CD4-positive, CD25-positive, alpha-beta regulatory T cell (primary cell): Measurements from ENCODE around the gene BBX. TPM values are rescaled to one million over a fixed set of nuclear protein-coding genes. Genes with fewer than 3 reads are reported as not detected.
A peak's percentile ranks its signal among the peaks of the same experiment; 100 is the strongest.
"Not testable (repeated sequence)": the region's sequence is repeated elsewhere in the genome, so short reads cannot be mapped to it uniquely, and the experiment has no call there.

ENCODE experiments used
- ATAC-seq, 2 donors: fragments of 150-1000 bp; cut with Tn5 transposase; one replicate each; pipeline ENCODE4 v1.10.0; 2021; ENCODE audit warnings: low read depth in 2 of 2, moderate number of reproducible peaks in 2 of 2, moderate library complexity in 1 of 2
- DNase-seq, 3 donors: peaks; one replicate each; pipeline versions ENCODE4 v3.0.0 to v3.0.0-alpha.2; 2012 to 2022; ENCODE audit warnings: mixed read lengths in 1 of 3
- H3K27ac ChIP-seq: one replicate; pipeline ENCODE4 v1.7.0; 2013; ENCODE audit warnings: mild to moderate bottlenecking, low read length; ENCODE audit not compliant: insufficient read depth, poor library complexity, severe bottlenecking
- H3K27me3 ChIP-seq: one replicate; pipeline ENCODE4 v1.7.0; 2013; ENCODE audit warnings: low read length; ENCODE audit not compliant: control insufficient read depth, insufficient read depth
- H3K36me3 ChIP-seq: one replicate; pipeline ENCODE4 v1.7.0; 2013; ENCODE audit warnings: mild to moderate bottlenecking, low read length, moderate library complexity; ENCODE audit not compliant: control insufficient read depth, insufficient read depth
- H3K4me1 ChIP-seq: 2 replicates; pipeline ENCODE4 v1.7.0; 2013; ENCODE audit warnings: mild to moderate bottlenecking, low read length; ENCODE audit not compliant: insufficient read depth, control insufficient read depth, poor library complexity, severe bottlenecking
- H3K4me3 ChIP-seq: one replicate; pipeline ENCODE4 v1.7.0; 2013; ENCODE audit warnings: low read depth, mild to moderate bottlenecking, low read length, moderate library complexity
- H3K9me3 ChIP-seq, 2 experiments: 1 replicate in 1 of 2; 2 replicates in 1 of 2; pipeline ENCODE4 v1.7.0; 2013; ENCODE audit warnings: low read length in 2 of 2, mild to moderate bottlenecking in 1 of 2, moderate library complexity in 1 of 2; ENCODE audit not compliant: control insufficient read depth in 2 of 2
- H3K27ac Mint-ChIP-seq, 3 donors: one replicate each; pipeline ENCODE4 v1.8.0; 2020 to 2022; ENCODE audit warnings: mild to moderate bottlenecking in 3 of 3, mixed read lengths in 3 of 3, moderate library complexity in 2 of 3
- H3K27me3 Mint-ChIP-seq: one replicate; pipeline ENCODE4 v1.8.0; 2022; ENCODE audit warnings: mild to moderate bottlenecking, mixed read lengths
- H3K36me3 Mint-ChIP-seq: one replicate; pipeline ENCODE4 v1.8.0; 2020; ENCODE audit warnings: mixed read lengths
- H3K4me1 Mint-ChIP-seq, 4 donors: one replicate each; pipeline ENCODE4 v1.8.0; 2020 to 2022; ENCODE audit warnings: mixed read lengths in 4 of 4, mild to moderate bottlenecking in 1 of 4
- H3K4me3 Mint-ChIP-seq, 4 donors: one replicate each; pipeline ENCODE4 v1.8.0; 2020 to 2022; ENCODE audit warnings: mild to moderate bottlenecking in 4 of 4, mixed read lengths in 4 of 4, moderate library complexity in 3 of 4
- H3K9me3 Mint-ChIP-seq, 7 donors: one replicate each; pipeline ENCODE4 v1.8.0; 2020 to 2022; ENCODE audit warnings: mixed read lengths in 7 of 7, mild to moderate bottlenecking in 3 of 7, moderate library complexity in 2 of 7
- polyA plus RNA-seq, 4 donors: library from polyadenylated mRNA; unstranded; fragments of 300-500 nt; fragmentation: Illumina TruSeq; gene quantifications; one replicate each; pipeline ENCODE4 v1.2.3, GENCODE V29; 2021
- total RNA-seq: library from RNA; stranded (reverse); gene quantifications from one replicate; pipeline ENCODE4 v1.2.3, GENCODE V29; 2022

The BBX gene
- total and polyA plus RNA-seq, 5 donors from 2014 or later: 62.1 to 96.2 (median 82.8) TPM

DNA sequence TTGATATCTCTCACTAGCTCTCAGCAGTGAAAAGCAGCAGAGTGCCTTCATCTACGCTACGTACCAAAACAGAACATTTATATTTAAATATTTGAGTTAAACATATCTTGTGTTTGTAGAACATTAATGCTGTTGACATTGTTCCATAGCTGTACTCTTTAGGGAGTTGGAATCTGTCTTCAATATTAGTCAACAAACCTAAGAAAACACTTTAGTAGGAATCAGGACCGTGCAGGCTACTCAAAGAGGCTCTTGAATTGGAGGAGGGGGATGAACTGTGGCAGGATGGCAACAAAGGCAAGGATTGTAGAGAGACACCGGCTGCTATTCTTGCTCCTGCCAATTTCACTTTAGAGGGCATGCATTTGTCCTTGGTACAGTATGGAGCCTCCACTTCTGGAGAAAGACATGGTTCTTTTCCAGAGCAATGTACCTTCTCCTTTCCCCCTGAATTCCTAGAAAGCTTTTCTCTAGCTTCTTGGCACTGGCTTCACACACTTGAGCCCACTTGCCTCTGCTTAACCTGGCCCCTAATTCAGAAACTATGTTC is 302.1 kb downstream of the BBX start:
- Mint-ChIP-seq H3K9me3 (no peaks in the 10 kb centered on the region), H3K36me3 (no peaks in the 10 kb centered on the region), H3K27ac (no peak overlapping the region), H3K4me3 (no peak overlapping the region), H3K27me3 (peaks cover 4% of the 10 kb centered on the region), H3K4me1 (no peaks in the 10 kb centered on the region)
- Histone ChIP-seq H3K4me1 (no peaks in the 10 kb centered on the region), H3K36me3 (no peaks in the 10 kb centered on the region), H3K27ac (no peak overlapping the region), H3K4me3 (no peak overlapping the region), H3K9me3 (no peaks in the 10 kb centered on the region), H3K27me3 (no peaks in the 10 kb centered on the region)
- no peak for DNase-seq
- no peak for ATAC-seq

DNA sequence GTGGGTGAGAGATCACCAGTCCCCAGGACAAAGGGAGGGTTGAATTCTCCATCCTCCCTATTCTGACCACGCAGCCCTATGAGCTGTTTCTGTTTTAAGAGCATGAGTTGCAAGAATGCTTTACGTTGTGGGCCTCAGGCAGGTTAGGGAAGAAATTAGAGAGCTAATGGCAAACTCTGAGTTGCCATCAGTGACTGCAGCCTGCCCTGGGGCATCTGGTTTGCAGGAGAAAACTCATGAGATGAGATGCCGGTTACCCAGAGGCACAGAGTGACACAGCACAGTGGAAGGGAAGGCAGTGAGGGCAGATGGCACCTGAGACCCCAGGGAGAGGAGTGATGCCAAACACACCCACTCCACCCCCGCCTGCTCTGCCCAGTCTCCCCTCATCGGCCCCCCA is 302.8 kb downstream of the BBX start:
- DNase-seq (no peak), ATAC-seq (no peak)
- H3K4me3 ChIP-seq: no peak overlapping the region
- no peaks in the 10 kb centered on the region for H3K4me1 ChIP-seq
- peaks cover 4% of the 10 kb centered on the region for H3K27me3 Mint-ChIP-seq
- H3K36me3 Mint-ChIP-seq: no peaks in the 10 kb centered on the region
- H3K27ac Mint-ChIP-seq: no peak overlapping the region
- H3K4me1 Mint-ChIP-seq: no peaks in the 10 kb centered on the region
- H3K36me3 ChIP-seq: no peaks in the 10 kb centered on the region
- no peaks in the 10 kb centered on the region for H3K27me3 ChIP-seq
- H3K27ac ChIP-seq: no peak overlapping the region
- no peaks in the 10 kb centered on the region for H3K9me3 Mint-ChIP-seq
- H3K9me3 ChIP-seq: no peaks in the 10 kb centered on the region
- no peak overlapping the region for H3K4me3 Mint-ChIP-seq

DNA sequence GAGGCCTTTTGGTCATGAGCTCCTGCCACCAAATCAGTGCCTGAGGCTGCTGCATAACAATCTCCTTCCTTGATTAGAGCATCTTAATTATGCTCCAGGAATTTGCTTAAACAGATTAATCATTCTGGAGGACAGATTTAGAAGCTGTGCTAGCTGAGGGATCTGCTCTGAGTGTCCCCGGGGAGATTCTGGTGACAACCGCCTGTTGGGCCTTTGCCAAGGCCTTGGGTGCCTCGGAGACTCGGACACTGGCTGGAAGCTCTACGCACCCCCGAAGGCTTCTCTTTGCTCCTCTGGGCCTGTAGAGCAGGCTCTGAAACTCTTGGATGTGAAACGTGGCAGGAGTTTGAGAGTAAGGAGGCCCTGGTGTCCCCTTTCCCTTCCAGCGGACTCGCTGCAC is 304.0 kb downstream of the BBX start:
- Mint-ChIP-seq H3K27me3 (peaks cover 4% of the 10 kb centered on the region), H3K4me3 (no peak overlapping the region), H3K36me3 (no peaks in the 10 kb centered on the region), H3K27ac (no peak overlapping the region), H3K9me3 (no peaks in the 10 kb centered on the region), H3K4me1 (no peaks in the 10 kb centered on the region)
- H3K27me3 ChIP-seq: no peaks in the 10 kb centered on the region
- no peaks in the 10 kb centered on the region for H3K36me3 ChIP-seq
- ATAC-seq: no peak
- H3K4me1 ChIP-seq: no peaks in the 10 kb centered on the region
- DNase-seq: no peak
- H3K27ac ChIP-seq: no peak overlapping the region
- no peaks in the 10 kb centered on the region for H3K9me3 ChIP-seq
- no peak overlapping the region for H3K4me3 ChIP-seq

DNA sequence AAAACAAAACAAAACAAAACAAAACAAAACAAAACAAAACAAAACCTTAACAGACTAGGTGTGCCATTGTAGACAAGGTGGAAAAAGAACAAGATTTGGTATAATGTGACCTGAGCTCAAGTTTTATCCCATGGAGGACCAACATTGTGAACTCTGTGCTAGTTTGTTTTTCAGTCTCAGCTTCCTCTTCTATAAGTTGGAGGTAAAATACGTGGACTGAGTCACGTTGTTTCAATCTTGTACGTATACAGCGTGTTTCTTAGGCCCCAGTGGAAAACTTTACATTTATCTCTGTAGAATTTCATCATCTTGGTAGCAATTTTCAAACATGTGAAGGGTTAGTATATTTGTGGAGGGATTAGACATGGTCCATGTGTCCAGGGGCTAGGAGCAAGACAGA is 306.4 kb downstream of the BBX start:
- Mint-ChIP-seq H3K27ac (peak overlapping the region in 1 of 3 donors; percentile 24), H3K4me3 (no peak overlapping the region), H3K9me3 (no peaks in the 10 kb centered on the region), H3K36me3 (no peaks in the 10 kb centered on the region), H3K27me3 (no peaks in the 10 kb centered on the region), H3K4me1 (no peaks in the 10 kb centered on the region)
- Histone ChIP-seq H3K27me3 (no peaks in the 10 kb centered on the region), H3K4me1 (no peaks in the 10 kb centered on the region), H3K36me3 (no peaks in the 10 kb centered on the region), H3K27ac (no peak overlapping the region), H3K4me3 (no peak overlapping the region), H3K9me3 (no peaks in the 10 kb centered on the region)
- no peak for DNase-seq
- no peak for ATAC-seq

DNA sequence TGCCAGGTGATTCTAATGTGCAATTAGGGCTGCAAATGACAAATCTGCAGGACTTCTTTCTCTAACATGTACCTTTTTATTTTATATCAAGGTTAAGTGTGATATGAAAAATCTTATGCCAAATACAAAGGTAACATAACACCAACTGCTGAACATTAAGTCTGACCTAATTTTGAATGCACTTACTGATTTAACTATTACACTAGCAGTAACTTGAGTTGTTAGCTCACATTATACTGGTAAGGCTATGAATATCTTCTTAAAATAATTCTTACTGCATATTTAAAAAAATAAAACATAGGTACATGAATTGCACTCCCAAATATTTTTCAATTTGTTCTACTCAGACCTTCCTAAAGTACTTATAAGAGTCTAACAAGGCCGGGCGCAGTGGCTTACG is 308.8 kb downstream of the BBX start:
- Mint-ChIP-seq H3K9me3 (no peaks in the 10 kb centered on the region), H3K27me3 (no peaks in the 10 kb centered on the region), H3K4me3 (no peak overlapping the region), H3K4me1 (no peaks in the 10 kb centered on the region), H3K27ac (no peak overlapping the region), H3K36me3 (peaks cover 3% of the 10 kb centered on the region)
- no peak overlapping the region for H3K27ac ChIP-seq
- ATAC-seq (no peak), DNase-seq (no peak)
- H3K4me3 ChIP-seq: no peak overlapping the region
- H3K9me3 ChIP-seq: no peaks in the 10 kb centered on the region
- no peaks in the 10 kb centered on the region for H3K36me3 ChIP-seq
- H3K27me3 ChIP-seq: no peaks in the 10 kb centered on the region
- H3K4me1 ChIP-seq: no peaks in the 10 kb centered on the region

DNA sequence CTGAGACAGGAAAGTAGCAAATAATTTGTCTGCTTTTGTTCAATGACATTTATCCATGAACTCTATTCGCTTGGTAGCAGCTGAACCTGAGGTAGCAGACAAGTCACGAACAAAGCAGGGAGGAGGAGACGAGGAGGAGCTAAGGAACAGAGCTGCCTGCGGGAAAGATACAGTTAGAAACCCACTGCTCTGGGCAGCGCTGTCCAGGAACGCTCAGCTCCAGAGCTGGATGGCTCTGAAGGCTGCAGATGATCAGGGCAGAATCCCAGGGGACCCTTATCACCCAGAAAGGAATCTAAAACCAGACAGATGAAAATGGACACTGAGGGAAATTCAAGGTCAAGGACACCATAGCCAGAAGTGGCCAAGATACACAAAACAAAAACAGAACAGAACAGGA is 310.3 kb downstream of the BBX start:
- no peak overlapping the region for H3K4me3 Mint-ChIP-seq
- H3K27me3 Mint-ChIP-seq: no peaks in the 10 kb centered on the region
- H3K36me3 ChIP-seq: no peaks in the 10 kb centered on the region
- ATAC-seq: no peak
- peaks cover 3% of the 10 kb centered on the region for H3K36me3 Mint-ChIP-seq
- H3K27me3 ChIP-seq: no peaks in the 10 kb centered on the region
- H3K4me3 ChIP-seq: no peak overlapping the region
- H3K9me3 Mint-ChIP-seq: no peaks in the 10 kb centered on the region
- H3K4me1 ChIP-seq: no peaks in the 10 kb centered on the region
- no peaks in the 10 kb centered on the region for H3K9me3 ChIP-seq
- no peak overlapping the region for H3K27ac Mint-ChIP-seq
- no peak overlapping the region for H3K27ac ChIP-seq
- H3K4me1 Mint-ChIP-seq: no peaks in the 10 kb centered on the region
- no peak for DNase-seq

DNA sequence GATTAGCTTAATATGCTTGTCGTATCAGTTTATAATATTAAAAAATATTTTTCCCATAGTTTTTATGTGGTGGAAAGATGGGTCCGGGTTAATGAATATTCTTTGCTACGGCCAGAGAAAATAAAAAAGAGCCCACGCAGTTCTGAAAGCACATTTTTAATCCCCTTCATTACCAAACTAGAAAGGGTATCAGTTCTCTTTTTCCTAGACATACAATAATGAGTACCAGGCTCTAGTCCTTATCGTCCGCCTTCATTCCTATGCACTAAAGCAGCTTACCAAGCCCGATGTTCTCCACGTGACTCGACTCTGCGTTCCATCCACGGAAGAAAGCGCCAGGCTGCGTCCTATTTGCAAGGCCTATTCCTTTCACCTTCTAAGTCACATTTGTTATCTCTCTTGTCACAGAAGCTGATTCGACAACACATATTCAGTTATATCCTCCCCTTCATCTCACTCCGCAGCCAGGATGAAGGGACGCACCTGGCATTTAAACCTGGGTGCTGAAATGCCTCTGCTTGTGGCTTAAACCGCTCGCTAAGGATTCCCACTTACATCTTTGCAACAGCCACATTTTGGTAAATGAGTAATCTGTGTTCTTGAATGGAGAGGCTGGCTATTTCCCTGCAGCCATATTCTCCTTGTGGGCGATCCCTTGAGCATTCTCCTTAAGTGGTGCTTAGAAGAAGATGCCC is 311.1 kb downstream of the BBX start:
- no peaks in the 10 kb centered on the region for H3K27me3 Mint-ChIP-seq
- Histone ChIP-seq H3K27ac (no peak overlapping the region), H3K27me3 (no peaks in the 10 kb centered on the region), H3K4me3 (no peak overlapping the region), H3K36me3 (no peaks in the 10 kb centered on the region), H3K4me1 (no peaks in the 10 kb centered on the region), H3K9me3 (no peaks in the 10 kb centered on the region)
- H3K4me1 Mint-ChIP-seq: no peaks in the 10 kb centered on the region
- ATAC-seq: no peak
- H3K36me3 Mint-ChIP-seq: peaks cover 3% of the 10 kb centered on the region
- no peaks in the 10 kb centered on the region for H3K9me3 Mint-ChIP-seq
- no peak overlapping the region for H3K4me3 Mint-ChIP-seq
- no peak for DNase-seq
- H3K27ac Mint-ChIP-seq: peak overlapping the region in 1 of 3 donors; percentile 23

DNA sequence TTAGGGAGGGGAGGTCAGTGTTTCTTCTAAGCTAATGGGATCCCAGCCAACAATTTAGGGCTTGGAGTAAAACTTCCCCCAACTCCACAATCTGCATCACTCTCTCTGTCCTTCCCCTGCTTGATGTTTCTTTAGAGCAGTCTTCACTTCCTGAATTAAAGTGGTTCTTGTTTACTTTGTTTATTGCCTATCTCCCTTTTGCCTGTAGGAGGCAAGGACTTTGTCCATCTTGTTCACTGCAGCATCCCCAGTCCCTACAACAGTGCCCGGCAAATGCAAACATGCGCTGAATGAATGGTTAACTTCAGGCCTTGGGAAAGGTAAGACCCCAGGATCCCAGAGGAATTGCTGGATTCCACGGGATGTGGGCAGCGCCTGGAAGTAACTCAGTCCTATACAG is 312.2 kb downstream of the BBX start:
- not testable (repeated sequence) for H3K27me3 ChIP-seq, H3K27ac ChIP-seq, H3K4me3 ChIP-seq, ATAC-seq, H3K36me3 Mint-ChIP-seq, H3K4me1 ChIP-seq, H3K4me3 Mint-ChIP-seq, H3K27ac Mint-ChIP-seq, H3K9me3 Mint-ChIP-seq, H3K36me3 ChIP-seq, DNase-seq, H3K9me3 ChIP-seq, H3K4me1 Mint-ChIP-seq, H3K27me3 Mint-ChIP-seq
